Measurements from ENCODE around the gene BRME1.
"Not testable (repeated sequence)": the region's sequence is repeated elsewhere in the genome, so short reads cannot be mapped to it uniquely, and the experiment has no call there.

The BRME1 gene

DNA sequence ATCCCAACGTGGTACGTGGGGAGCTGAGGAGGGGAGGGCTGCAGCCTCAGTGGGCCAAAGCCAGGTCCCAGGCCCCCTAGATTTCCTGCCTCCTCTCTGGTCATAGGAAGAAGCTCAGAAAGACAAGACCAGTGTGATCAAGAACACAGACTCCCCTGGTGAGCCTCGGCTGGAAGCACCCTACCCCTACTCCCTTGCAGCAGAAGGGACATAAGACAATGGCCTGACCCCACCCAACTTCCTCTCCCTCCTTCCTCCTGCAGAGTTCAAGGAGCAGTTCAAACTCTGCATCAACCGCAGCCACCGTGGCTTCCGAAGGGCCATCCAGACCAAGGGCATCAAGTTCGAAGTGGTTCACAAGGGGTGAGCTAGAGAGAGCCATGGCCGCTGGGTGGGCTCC lies 20.8 kb upstream of the BRME1 start:
- DNase-seq (ENCODE audit: low read depth), result no peak

GRCh38 chr19:13926010-13926409 lies 20.1 kb upstream of the BRME1 start:
- DNase-seq (ENCODE audit: low read depth), result no peak

DNA sequence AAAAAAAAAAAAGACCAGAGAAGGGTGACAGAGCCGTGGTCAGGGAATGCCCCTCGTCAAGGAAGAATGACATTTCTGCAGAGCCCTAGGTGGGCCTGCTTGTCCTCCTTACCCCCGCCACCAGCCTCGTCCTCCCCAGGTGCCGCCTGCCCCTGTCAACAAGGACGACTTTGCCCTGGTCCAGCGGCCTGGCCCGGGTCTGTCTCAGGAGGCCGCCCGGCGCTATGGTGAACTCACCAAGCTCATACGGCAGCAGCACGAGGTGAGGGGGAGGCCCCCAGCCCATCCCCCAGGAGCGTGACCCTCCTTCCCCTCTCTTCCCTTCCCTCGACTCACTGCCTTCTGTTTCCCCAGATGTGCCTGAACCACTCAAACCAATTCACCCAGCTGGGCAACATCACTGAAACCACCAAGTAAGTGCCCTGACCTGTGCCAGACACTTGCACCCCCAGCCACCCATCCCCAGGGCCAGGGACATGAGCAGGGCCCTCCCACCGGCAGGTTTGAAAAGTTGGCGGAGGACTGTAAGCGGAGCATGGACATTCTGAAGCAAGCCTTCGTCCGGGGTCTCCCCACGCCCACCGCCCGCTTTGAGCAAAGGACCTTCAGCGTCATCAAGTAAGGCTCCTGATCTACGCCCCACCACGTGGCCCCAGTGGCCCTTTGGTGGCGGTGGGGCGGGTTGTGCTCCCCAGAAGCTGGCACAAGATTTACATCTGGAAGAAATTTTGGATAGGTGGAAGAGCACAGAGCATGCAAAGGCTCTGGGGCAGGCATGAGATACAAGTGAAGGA lies 17.5 kb upstream of the BRME1 start:
- DNase-seq (ENCODE audit: low read depth), result no peak

DNA sequence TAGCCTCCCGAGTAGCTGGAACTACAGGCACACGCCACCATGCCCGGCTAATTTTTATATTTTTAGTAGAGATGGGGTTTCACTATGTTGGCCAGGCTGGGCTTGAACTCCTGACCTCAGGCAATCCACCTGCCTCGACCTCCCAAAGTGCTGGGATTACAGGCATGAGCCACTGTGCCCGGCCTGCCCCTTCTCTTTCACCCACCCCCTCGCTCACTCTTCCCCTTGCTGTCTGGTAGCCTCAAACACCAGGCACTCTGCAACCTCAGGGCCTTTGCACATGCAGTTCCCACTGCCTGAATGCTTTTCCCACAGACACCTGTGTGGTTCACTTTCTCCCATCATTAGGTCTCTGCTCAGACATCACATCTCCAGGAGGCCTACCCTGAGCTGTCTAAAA lies 16.2 kb upstream of the BRME1 start:
- DNase-seq (ENCODE audit: low read depth), result not testable (repeated sequence)

DNA sequence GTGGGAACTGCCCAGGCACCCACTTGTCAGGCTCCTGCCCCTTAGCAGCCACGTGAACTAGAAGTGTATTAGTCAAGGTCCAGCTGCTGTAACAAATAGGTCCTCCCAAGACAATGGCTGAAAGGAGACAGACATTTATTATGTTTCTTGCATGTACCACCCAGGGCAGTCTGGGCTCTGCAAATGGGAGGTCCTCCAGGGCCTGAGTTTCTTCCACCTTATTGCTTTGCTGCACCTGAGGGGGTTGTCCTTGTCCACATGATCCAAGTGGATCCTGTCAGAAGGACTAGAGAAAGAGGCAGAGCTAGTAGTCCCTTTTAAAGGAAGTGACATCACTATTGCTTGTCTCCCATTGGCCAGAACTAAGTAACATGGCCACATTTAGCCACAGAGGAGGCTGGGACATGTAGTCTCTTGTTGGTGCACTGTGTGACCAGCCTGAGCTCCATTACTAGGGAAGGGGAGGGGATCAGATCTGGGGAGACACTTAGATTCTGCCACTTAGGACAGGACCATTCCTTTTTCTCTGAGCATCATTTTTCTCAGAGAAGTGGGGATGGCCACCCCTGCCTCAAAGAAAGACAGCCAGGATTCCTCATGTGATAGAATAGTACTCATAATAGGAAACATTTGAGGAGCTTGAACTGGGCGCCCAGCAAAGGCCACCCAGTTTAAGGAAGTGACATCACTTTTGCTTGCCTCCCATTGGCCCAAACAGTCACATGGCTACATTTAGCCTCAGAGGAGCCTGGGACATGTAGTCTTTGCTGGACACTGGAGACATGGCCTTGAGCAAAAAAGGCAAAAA lies 15.2 kb upstream of the BRME1 start:
- no peak for DNase-seq (ENCODE audit: low read depth)

- no peak for DNase-seq (ENCODE audit: low read depth)
Measured at GRCh38 chr19:13920524-13920923, 14.6 kb upstream of the BRME1 start.

- no peak for DNase-seq (ENCODE audit: low read depth)
Measured at GRCh38 chr19:13918726-13919411, 13.0 kb upstream of the BRME1 start.

- DNase-seq (ENCODE audit: low read depth), result no peak
Measured at GRCh38 chr19:13917888-13918406, 12.0 kb upstream of the BRME1 start.

- no peak for DNase-seq (ENCODE audit: low read depth)
Measured at GRCh38 chr19:13914777-13915176, 8.9 kb upstream of the BRME1 start.

DNA sequence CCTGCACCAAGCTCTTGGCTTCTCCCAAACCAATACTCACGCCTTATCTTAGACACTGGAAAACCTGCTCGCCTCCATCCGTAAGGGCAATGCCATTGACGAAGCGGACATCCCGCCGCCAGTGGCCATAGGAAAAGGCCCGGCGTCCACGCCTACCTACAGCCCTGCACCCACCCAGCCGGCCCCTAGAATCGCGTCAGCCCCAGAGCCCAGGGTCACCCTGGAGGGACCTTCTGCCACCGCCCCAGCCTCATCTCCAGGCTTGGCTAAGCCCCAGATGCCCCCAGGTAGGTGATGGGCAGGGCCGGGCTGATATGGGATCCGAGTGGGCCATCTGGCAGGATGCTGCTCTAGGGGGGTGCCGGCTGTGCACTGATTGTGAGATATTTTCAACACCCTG lies 7.4 kb upstream of the BRME1 start:
- DNase-seq (ENCODE audit: low read depth), result no peak

DNA sequence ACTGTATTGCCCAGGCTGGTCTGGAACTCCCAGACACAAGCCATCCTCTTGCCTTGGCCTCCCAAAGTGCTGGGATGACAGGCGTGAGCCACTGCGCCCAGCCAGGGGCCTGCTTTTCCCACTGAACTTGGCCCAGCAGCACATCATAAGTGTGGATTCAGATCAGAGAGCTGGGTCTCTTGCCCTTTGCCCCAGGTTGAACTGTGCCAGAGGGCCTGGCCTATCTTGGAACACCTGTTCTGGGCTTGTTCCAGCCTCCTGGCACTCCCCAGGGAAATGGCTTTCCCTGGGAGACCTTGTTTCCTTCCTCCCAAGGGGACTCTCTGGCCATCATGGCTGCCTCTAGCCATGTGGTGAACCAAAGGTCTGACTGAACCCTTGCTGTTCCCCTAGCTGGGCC lies 3.5 kb upstream of the BRME1 start:
- no peak for DNase-seq (ENCODE audit: low read depth)

DNA sequence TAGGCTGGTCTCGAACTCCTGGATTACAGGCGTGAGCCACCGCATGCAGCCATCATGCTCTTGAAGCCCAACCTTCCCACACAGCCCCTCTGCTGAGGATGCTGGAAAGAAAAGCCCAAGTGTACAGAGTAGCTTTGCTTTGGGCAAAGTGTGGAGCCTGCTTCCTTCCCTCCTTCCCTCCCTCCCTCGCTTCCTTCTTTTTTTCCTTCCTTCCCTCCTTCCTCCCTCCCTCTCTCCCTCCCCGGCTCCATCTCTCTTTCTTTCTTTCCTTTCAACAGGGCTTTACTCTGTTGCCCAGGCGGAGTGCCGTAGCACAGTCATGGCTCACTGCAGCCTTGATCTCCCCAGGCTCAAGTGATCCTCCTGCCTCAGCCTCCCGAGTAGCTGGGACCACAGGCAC lies 2.8 kb upstream of the BRME1 start:
- no peak for DNase-seq (ENCODE audit: low read depth)

DNA sequence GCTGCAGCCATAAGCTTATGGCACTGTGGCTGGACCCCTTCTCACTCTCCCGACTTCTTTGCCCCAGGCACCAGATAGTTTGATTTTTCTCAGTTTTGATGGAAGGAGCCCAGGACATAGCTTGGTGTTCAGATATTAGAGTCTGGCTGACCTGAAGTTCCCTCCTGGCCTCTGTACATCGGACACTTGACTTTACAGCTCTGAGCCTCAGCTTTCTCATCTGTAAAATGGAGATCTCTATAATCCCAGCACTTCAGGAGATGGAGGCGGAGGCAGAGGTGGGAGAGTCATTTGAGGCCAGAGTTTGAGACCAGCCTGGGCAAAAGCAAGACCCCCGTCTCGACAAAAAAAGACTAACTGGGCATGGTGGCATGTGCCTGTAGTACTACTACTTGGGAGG lies 993 bp upstream of the BRME1 start:
- no peak for DNase-seq (ENCODE audit: low read depth)

GRCh38 chr19:13906521-13906904 lies 596 bp upstream of the BRME1 start:
- DNase-seq (ENCODE audit: low read depth), result no peak

GRCh38 chr19:13902993-13903555 lies 2.8 kb downstream of the BRME1 start:
- no peak for DNase-seq (ENCODE audit: low read depth)

DNA sequence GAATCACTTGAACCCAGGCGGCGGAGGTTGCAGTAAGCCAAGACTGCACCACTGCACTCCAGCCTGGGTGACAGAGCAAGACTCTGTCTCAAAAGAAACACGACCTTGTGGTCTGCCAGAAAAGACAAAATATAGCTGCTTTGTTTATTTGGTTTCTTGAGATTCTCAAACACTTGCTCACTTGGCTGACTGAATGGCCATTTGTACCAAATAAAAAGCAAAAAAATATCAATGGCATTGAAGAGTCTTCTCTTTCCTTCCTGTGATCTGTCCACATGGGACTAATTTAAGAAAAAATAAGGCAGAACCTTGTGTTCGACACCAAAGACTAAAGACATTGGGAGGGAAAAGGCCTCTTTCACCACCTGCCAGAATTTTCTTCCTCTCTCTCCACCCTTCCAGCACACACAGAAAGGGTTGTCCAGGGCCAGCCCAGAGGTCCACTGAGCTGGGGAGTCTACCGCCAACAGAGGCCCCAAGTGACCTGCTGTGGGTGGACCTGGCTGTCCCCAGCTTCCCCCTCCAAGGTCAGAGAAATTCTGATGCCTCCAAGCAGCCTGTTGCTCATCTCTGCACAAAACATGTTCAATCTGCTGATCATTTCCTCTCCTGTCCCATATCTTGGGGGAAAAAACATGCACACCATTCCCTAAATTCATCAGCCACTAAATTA lies 5.9 kb downstream of the BRME1 start:
- no peak for DNase-seq (ENCODE audit: low read depth)

DNA sequence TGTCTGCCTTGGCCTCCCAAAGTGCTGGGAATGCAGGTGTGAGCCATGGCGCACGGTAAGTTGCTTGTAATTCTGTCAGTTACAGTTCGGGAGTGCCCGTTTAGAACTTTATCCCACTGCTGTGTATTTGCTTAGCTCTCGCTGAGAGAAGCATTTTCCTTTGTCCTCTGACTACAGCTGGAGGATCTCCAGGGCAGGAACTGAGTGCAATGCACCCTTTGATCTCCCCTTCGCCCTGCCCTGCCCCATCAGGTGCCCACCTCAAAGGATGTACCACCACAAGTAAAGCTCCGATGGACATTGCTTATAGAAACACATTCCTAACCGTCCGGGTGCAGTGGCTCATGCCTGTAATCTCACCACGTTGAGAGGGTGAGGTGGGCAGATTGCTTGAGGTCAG lies 6.5 kb downstream of the BRME1 start:
- DNase-seq (ENCODE audit: low read depth), result no peak

DNA sequence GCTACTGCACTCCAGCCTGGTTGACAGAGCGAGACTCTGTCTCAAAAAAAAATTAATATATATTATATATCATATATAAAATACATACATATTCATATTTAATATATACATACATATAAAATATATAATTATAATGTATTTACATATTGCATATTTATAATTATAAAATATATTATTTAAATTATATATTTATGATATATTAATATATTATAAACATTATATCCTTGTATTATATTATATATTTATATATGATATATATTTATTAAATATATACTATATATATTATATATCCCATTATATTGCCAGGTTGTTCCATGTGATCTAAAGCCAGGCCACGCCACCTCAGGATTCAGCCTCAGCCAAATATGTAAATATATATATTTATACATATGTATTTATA lies 9.7 kb downstream of the BRME1 start:
- no peak for DNase-seq (ENCODE audit: low read depth)

DNA sequence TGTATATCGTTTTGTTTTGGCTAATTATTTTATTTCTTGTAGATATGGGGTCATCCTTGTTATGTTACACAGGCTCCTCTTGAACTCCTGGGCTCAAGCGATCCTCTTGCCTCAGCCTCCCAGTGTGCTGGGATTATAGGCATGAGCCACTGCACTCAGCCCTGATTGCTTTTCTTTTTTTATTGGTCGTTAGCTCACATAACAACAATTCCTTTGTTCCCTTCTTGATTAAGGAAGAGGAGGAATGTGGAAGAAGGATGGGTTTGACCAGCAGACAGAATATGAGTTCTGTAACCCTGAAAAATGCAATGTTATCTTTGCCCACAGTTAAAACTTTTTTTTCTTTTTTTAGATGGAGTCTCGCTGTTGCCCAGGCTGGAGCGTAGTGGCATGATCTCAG lies 11.4 kb downstream of the BRME1 start:
- DNase-seq (ENCODE audit: low read depth), result no peak

GRCh38 chr19:13892870-13893269 lies 13.0 kb downstream of the BRME1 start:
- no peak for DNase-seq (ENCODE audit: low read depth)

DNA sequence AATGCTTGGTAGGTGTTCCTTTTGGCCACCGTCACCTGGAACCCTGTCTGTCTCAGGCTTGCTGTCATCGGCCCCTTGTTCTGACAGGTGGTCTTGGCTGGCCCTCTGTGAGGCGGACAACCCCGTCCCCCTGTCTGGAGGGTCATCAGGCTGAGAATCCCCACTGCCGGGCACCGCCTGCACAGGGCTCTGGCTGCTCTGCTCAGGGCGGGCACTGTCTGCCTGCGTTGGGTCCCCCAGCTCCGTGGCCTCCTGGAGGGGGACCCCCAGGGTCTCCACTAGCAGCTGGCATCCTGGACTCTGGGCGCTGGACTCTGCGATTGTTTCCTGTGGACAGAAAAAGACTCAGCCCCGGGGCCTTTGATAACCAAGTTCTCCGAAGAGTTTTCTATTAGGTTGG lies 15.8 kb downstream of the BRME1 start:
- no peak for DNase-seq (ENCODE audit: low read depth)

DNA sequence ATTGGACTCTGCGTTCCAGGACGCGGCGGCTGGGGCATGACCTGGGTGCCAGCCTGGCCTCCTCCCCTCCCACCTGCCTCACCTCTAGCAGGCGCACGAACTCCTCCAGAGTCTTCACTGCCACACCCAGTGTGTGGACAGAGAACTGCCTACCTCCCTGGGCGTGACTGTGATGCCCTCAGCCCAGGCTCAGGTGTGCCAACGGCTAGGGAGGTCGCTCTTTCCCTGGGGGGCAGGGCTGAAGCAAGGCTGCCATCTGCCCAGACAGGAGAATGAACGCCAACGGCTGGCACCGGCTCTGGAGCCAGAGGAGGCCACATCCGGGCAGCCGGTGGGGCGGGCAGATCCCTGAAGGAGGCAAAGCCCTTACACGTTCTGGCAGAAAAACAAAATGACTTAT lies 17.6 kb downstream of the BRME1 start:
- no peak for DNase-seq (ENCODE audit: low read depth)
